Neutrophil (primary cell): ENCODE measurements around the gene C22orf15.

Experiments
- H3K27ac ChIP-seq: fragments of 200-600 bp; sonication (generic); 2 replicates; pipeline ENCODE4 v1.5.1; 2016; ENCODE audit warnings: mild to moderate bottlenecking, moderate library complexity
- H3K27me3 ChIP-seq: fragments of 200-600 bp; sonication (generic); 2 replicates; pipeline ENCODE4 v1.6.0; 2016; ENCODE audit warnings: mild to moderate bottlenecking
- H3K36me3 ChIP-seq: fragments of 200-600 bp; sonication (generic); 2 replicates; pipeline ENCODE4 v1.5.1; 2017
- H3K4me1 ChIP-seq, 2 experiments: fragments of 200-600 bp in 1 of 2; sonication (generic) in 1 of 2; 1 replicate in 1 of 2; 2 replicates in 1 of 2; pipeline versions ENCODE4 v1.5.1 to v1.6.1; 2013 to 2016; ENCODE audit warnings: low read depth in 1 of 2, low read length in 1 of 2, mild to moderate bottlenecking in 1 of 2, moderate library complexity in 1 of 2; ENCODE audit not compliant: control insufficient read depth in 1 of 2, insufficient read depth in 1 of 2
- H3K4me3 ChIP-seq, 2 experiments: fragments of 200-600 bp in 1 of 2; sonication (generic) in 1 of 2; 1 replicate in 1 of 2; 2 replicates in 1 of 2; pipeline ENCODE4 v1.5.1; 2013 to 2016; ENCODE audit warnings: low read depth in 1 of 2, low read length in 1 of 2, mild to moderate bottlenecking in 1 of 2, moderate library complexity in 1 of 2
- H3K9me3 ChIP-seq: fragments of 200-600 bp; sonication (generic); 2 replicates; pipeline ENCODE4 v1.5.1; 2016
- TF ChIP-seq, protein P1 (sequence below): fragments of 200-600 bp; sonication (generic); IDR thresholded peaks from 2 replicates; pipeline ENCODE4 v1.5.1; 2016; ENCODE audit warnings: antibody characterized with exemption

Gene C22orf15

DNA sequence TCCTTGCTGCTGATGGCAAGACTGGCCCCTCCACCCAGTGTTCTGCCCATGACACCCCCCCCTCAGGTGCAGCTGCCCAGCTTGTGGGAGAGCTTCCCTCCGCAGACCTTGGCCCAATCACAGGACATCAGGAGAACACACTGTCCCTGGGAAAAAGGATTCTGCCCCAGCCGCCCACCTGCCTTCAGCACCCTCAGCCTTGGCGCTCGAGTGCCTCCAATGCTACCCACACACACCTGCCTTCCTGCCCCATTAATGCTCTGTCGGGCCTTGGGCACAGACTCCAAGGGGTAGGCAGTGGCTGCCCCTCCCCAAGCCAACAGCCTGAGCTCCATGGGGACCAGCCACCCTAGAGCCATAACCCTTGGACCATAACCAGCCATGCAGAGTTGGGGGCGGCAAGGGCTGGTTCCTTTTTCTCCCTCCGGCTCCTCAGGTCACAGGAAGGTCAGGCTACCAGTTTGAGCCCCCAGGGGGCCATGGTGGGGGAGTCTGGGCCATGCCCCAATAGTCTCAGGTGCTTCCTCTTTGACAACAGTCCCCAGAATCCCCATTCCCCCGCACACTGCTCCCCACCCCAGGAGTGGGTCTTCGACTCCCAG, 10.6 kb upstream of the C22orf15 start:
- no peak overlapping the region for H3K27ac ChIP-seq
- H3K9me3 ChIP-seq, result no peaks in the 10 kb centered on the region
- no peaks in the 10 kb centered on the region for H3K36me3 ChIP-seq
- no peak overlapping the region for H3K4me3 ChIP-seq
- H3K4me1 ChIP-seq, result peaks cover 15% of the 10 kb centered on the region in 2 experiments
- TF ChIP-seq, protein P1, sequence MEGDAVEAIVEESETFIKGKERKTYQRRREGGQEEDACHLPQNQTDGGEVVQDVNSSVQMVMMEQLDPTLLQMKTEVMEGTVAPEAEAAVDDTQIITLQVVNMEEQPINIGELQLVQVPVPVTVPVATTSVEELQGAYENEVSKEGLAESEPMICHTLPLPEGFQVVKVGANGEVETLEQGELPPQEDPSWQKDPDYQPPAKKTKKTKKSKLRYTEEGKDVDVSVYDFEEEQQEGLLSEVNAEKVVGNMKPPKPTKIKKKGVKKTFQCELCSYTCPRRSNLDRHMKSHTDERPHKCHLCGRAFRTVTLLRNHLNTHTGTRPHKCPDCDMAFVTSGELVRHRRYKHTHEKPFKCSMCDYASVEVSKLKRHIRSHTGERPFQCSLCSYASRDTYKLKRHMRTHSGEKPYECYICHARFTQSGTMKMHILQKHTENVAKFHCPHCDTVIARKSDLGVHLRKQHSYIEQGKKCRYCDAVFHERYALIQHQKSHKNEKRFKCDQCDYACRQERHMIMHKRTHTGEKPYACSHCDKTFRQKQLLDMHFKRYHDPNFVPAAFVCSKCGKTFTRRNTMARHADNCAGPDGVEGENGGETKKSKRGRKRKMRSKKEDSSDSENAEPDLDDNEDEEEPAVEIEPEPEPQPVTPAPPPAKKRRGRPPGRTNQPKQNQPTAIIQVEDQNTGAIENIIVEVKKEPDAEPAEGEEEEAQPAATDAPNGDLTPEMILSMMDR, result no peak
- no peaks in the 10 kb centered on the region for H3K27me3 ChIP-seq

DNA sequence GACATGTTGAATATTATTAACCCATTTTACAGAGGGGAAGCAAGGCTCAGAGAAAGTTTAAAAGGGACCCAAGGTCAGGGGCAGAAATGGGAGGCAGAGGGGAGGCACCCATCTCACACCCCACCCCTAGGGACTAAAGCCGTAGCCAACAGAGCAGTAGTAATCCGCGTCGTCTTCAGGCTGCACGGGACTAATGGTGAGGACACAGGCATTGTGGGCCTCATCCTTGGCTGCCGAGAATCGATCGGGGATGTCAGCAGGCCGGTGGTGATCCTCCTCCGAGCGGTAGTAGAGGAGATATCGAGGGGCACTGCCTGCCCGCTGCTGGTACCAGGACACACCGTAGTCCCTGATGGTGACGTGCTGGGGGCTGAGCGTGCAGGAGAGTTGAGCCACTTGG, 10.0 kb upstream of the C22orf15 start:
- H3K27me3 ChIP-seq, result no peaks in the 10 kb centered on the region
- TF ChIP-seq, protein P1, result no peak
- H3K27ac ChIP-seq, result no peak overlapping the region
- H3K9me3 ChIP-seq, result no peaks in the 10 kb centered on the region
- H3K4me3 ChIP-seq, result no peak overlapping the region
- H3K4me1 ChIP-seq, result peaks cover 15% of the 10 kb centered on the region in 2 experiments
- H3K36me3 ChIP-seq, result no peaks in the 10 kb centered on the region

DNA sequence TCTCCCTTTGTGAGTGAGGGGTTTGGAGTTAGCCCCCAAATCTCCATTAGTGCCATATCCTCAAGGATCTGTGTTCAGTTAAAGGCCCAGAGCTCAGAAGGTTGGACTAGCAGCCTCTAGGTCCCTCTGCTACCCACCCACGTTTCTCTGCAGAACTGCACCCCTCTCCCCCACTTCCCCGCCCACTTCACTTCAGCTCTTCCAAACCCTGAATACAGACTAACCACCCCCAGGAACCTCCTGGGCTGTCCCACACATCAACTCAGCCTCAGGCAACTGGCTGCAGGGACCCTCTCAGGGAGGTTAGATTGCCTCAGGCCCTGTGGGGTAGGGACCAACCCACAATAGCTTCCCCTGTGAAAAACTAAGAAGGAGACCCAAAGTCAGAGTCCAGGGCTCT, 9.4 kb upstream of the C22orf15 start:
- Histone ChIP-seq H3K9me3 (no peaks in the 10 kb centered on the region), H3K27me3 (no peaks in the 10 kb centered on the region), H3K36me3 (no peaks in the 10 kb centered on the region), H3K4me1 (peaks cover 15% of the 10 kb centered on the region in 2 experiments), H3K4me3 (no peak overlapping the region), H3K27ac (no peak overlapping the region)
- TF ChIP-seq, protein P1, result no peak

DNA sequence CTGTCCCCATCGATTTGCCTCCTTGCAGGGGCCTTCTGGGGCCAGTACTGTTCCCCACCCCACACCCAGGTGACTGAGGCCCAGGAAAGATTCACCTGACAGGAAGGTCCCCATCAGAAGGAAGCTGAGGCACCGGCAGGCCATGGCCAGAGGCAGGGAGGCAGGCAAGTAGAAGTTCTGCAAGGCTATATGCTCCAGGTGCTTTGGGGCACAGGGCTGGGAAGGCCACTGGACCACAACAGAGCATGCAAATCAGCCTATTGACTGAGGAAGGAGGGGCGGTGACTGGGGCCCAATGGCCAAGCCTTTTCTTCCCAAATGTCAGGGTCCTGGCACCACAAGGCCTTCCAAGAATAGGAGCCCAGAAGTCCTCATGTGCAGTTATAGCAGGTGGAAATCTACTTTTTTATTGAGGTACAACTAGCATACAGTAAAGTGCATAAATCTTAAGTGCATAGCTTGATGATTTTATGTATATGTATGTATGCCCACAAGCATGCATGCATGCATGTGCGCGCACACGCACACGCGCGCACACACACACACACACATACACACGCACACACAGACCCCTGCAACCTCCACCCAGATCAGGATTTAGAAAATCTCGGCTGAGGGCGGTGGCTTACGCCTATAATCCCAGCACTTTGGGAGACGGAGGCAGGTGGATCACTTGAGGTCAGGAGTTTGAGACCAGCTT, 8.4 kb upstream of the C22orf15 start, which contains the start of gene VPREB3:
Gene VPREB3, minus strand, starts transcription at position 206 of the 700 bp plus-strand sequence. Its CDS starts 62 bp downstream, at position 144.
- H3K4me1 ChIP-seq, result peaks cover 15% of the 10 kb centered on the region in 2 experiments
- no peaks in the 10 kb centered on the region for H3K27me3 ChIP-seq
- TF ChIP-seq, protein P1, result no peak
- H3K27ac ChIP-seq, result no peak within 1 kb of the TSS
- H3K9me3 ChIP-seq, result no peaks in the 10 kb centered on the region
- H3K4me3 ChIP-seq, result no peak within 1 kb of the TSS
- no peaks in the 10 kb centered on the region for H3K36me3 ChIP-seq

DNA sequence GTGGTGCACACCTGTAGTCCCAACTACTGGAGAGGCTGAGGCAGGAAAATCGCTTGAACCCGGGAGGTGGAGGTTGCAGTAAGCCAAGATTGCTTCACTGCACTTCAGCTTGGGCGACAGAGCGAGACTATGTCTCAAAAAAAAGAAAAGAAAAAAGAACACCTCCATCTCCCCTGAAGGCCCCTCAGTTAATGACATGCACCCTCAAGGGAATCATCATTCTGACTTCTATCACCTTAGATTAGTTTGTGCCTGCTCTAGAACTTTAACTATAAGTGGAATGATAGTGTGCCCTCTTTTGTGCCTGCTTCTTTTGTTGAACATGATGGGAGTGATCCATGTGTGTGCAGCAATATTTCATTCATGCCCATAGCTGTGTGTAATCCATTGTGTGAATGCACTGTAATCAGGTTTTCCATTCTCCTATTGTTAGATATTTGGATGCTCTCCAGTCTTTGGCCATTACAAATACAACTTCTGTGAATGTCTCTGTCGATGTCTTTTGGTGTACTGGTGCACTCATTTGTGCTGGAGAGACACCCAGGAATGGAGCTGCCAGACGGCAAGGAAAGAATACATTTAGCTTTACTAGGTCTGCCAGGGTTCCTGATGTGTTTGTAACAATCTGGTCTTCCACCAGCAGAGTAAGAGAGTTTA, 7.7 kb upstream of the C22orf15 start:
- no peaks in the 10 kb centered on the region for H3K36me3 ChIP-seq
- TF ChIP-seq, protein P1, result no peak
- no peaks in the 10 kb centered on the region for H3K9me3 ChIP-seq
- H3K4me3 ChIP-seq, result no peak overlapping the region
- H3K27me3 ChIP-seq, result no peaks in the 10 kb centered on the region
- H3K4me1 ChIP-seq, result peaks cover 11 to 12% of the 10 kb centered on the region in 2 experiments
- no peak overlapping the region for H3K27ac ChIP-seq
